ENCODE data around the gene DARS1. TPM values are rescaled to one million over a fixed set of nuclear protein-coding genes. Genes with fewer than 3 reads are reported as not detected.

Gene DARS1
- total and polyA plus RNA-seq, 2 of the 13 experiments (the other 11 are each of a cell fraction or from before 2014, with no cell fraction given) = 149 to 230 TPM

GRCh38 chr2:135876066-135876711 is 109.2 kb downstream of the DARS1 start, which contains the start of gene MCM6 (continued):
- TF ChIP-seq ZNF446 (CRISPR knock-in tag; IDR thresholded peaks at IDR 0.05) = peak; percentile 76; the same call in 1 of the 2 replicates
- TF ChIP-seq NFYB (CRISPR knock-in tag; IDR thresholded peaks at IDR 0.05) = peak; percentile 85
- 0 out of 2 replicates have a peak, but pooled peaks have one; percentile 54 for TF ChIP-seq MAF1 (CRISPR knock-in tag; IDR thresholded peaks at IDR 0.05; ENCODE audit: borderline replicate concordance)
- peak; percentile 52; the same call in 1 of the 2 replicates for TF ChIP-seq ZMAT3 (CRISPR knock-in tag; conservative IDR thresholded peaks at IDR 0.05)
- no peak; the same call in 1 of the 2 replicates for TF ChIP-seq ZNF879 (CRISPR knock-in tag; IDR thresholded peaks at IDR 0.05)
- TF ChIP-seq HMGXB3 (CRISPR knock-in tag; IDR thresholded peaks at IDR 0.05; ENCODE audit: borderline replicate concordance) = peak; percentile 41; the same call in 1 of the 2 replicates
- peak; percentile 68; the same call in 1 of the 2 replicates for TF ChIP-seq ZSCAN31 (CRISPR knock-in tag; IDR thresholded peaks at IDR 0.05; ENCODE audit: low read depth)
- TF ChIP-seq ZC3H4 (CRISPR knock-in tag; IDR thresholded peaks at IDR 0.05; ENCODE audit: borderline replicate concordance) = no peak
- peak; percentile 70 for TF ChIP-seq ZNF777 (CRISPR knock-in tag; IDR thresholded peaks at IDR 0.05)
- peak; percentile 42; the same call in 1 of the 2 replicates for TF ChIP-seq ZNF776 (CRISPR knock-in tag; IDR thresholded peaks at IDR 0.05)
- peak; percentile 89 for TF ChIP-seq KDM5B (CRISPR knock-in tag; IDR thresholded peaks at IDR 0.05; ENCODE audit: borderline replicate concordance)
- no peak for TF ChIP-seq TBL1XR1 (IDR thresholded peaks at IDR 0.05; ENCODE audit: borderline replicate concordance, low read length, partially characterized antibody)
- peak; percentile 73; the same call in 1 of the 2 replicates for TF ChIP-seq ZNF780A (CRISPR knock-in tag; IDR thresholded peaks at IDR 0.05)
- peak; percentile 63; the same call in 1 of the 2 replicates for TF ChIP-seq ZNF263 (CRISPR knock-in tag; IDR thresholded peaks at IDR 0.05)
- TF ChIP-seq ASH2L (IDR thresholded peaks at IDR 0.05; ENCODE audit: insufficient read length, low read depth, low read length) = no peak
- no peak for TF ChIP-seq HDAC2 (CRISPR knock-in tag; IDR thresholded peaks at IDR 0.05)
- TF ChIP-seq NR3C1 (CRISPR knock-in tag; IDR thresholded peaks at IDR 0.05) = no peak
- no peak for TF ChIP-seq HNF1B (CRISPR knock-in tag; IDR thresholded peaks at IDR 0.05)
- peak; percentile 67 for TF ChIP-seq ZNF563 (CRISPR knock-in tag; IDR thresholded peaks at IDR 0.05)
- TF ChIP-seq ZBTB4 (CRISPR knock-in tag; IDR thresholded peaks at IDR 0.05; ENCODE audit: borderline replicate concordance) = no peak; the same call in 1 of the 2 replicates
- peak; percentile 66 for TF ChIP-seq ZNF607 (CRISPR knock-in tag; IDR thresholded peaks at IDR 0.05; ENCODE audit: borderline replicate concordance)
